ENCODE results near the gene UBE2Q1.
"Not testable (repeated sequence)": the region's sequence is repeated elsewhere in the genome, so short reads cannot be mapped to it uniquely, and the experiment has no call there.

Gene UBE2Q1

DNA sequence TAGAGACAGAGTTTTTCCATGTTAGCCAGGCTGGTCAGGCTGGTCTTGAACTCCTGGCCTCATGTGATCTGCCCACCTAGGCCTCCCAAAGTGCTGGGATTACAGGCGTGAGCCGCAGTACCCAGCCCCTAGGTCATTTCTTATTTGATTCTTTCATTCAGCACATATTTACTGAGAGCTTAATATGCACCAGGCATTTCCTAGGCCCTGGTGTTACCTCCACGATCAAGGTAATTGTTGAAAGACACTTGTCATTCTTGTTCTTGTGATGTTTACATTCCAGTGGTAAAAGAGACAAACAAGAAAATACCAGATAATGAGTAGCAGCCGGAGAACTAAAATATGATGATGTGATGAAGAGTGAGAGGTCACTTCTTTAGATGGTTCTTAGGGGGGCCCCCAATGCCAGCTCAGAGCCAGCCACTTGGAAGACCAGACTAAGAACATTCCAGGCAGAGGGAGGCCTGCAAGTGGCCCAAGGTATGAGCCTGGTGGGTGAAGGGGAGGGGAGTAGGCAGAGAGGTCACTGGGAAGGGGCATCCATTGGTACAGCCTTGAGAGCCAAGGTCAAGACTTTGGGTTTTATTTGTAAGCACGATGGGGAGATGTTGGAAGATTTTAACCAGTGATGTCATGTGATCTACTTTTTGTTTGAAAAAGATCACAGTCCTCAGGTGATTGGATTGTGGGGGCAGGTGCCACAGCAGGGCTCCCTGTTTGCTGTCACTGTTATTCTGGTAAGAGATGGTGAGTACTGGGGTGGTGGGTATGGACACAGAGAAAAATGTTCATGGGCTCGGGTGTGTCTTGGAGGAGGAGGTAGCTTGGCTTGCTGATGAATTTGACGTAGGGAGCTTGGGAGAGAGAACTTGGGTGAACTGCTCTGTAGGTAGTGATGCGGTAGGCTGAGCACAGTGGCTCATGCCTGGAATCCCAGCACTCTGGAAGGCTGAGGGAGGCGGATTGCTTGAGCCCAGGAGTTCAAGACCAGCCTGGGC, 18.7 kb downstream of the UBE2Q1 start:
- H3K27ac ChIP-seq: no peak overlapping the region
- TF ChIP-seq, protein P1, sequence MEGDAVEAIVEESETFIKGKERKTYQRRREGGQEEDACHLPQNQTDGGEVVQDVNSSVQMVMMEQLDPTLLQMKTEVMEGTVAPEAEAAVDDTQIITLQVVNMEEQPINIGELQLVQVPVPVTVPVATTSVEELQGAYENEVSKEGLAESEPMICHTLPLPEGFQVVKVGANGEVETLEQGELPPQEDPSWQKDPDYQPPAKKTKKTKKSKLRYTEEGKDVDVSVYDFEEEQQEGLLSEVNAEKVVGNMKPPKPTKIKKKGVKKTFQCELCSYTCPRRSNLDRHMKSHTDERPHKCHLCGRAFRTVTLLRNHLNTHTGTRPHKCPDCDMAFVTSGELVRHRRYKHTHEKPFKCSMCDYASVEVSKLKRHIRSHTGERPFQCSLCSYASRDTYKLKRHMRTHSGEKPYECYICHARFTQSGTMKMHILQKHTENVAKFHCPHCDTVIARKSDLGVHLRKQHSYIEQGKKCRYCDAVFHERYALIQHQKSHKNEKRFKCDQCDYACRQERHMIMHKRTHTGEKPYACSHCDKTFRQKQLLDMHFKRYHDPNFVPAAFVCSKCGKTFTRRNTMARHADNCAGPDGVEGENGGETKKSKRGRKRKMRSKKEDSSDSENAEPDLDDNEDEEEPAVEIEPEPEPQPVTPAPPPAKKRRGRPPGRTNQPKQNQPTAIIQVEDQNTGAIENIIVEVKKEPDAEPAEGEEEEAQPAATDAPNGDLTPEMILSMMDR (conservative IDR thresholded peaks at IDR 0.05): no peak
- no peak for TF ChIP-seq ZFX (IDR thresholded peaks at IDR 0.05)

DNA sequence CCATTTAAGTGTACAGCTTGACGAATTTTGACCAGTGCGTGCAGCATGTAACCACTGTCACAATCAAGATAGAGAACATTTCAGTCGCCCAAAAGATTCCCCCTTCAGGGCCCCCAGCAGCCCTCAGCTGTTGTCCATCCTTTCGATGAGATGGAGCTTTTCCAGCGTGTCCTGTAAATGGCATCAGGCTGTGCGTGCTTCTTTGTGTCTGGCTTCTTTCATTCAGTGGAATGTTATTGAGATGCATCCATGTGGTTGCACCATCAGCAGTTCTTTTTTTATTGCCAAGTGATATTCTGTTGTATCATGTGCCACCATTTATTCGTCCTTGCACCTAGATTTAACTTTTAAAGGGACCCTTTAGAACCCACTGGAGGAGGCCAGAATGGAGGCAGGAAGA, 21.9 kb downstream of the UBE2Q1 start:
- no peak overlapping the region for H3K27ac ChIP-seq
- no peak for TF ChIP-seq ZFX (IDR thresholded peaks at IDR 0.05)
- TF ChIP-seq, protein P1 (conservative IDR thresholded peaks at IDR 0.05): no peak

DNA sequence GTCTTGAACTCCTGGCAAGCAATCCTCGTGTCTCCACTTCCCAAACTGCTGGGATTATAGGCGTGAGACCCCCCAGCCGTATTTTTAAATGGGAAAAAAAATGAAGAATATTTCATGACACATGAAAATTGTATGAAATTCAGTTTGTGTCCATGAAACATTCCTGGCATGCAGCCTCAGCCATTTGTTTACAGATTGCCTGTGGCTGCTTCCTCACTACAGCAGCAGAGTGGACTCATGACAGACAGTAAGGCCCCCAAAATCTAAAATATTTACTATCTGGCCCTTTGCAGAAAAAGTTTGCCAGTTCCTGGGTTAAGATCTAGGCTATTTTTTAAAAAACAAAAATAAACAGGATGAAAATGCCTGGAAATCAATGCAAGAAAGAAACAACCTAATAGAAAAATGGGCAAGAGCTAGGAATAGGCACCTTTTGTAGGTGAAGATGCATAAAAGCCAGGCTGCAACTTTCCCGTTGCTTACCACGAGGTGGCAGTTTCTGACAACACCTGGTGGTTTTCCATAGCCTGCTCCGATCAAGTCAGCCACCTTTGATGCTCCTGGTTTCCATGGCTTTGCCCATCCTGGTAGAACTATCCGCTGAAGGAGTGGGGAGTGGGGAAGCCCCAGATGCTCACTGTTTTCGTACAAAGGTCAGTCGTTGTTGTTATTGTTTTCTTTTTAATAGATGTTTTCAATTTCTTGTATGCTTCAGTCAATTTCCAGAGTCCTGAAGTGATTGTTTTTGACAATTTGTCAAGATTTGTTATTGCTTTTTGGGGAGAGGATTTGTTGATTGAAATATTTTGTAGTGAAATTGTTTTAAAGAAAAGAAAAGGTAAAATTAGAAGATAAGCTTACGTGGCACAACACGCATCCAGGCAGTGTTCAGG, 24.3 kb downstream of the UBE2Q1 start:
- no peak for TF ChIP-seq ZFX (IDR thresholded peaks at IDR 0.05)
- TF ChIP-seq, protein P1 (conservative IDR thresholded peaks at IDR 0.05): peak; percentile 88
- H3K27ac ChIP-seq: no peak overlapping the region

DNA sequence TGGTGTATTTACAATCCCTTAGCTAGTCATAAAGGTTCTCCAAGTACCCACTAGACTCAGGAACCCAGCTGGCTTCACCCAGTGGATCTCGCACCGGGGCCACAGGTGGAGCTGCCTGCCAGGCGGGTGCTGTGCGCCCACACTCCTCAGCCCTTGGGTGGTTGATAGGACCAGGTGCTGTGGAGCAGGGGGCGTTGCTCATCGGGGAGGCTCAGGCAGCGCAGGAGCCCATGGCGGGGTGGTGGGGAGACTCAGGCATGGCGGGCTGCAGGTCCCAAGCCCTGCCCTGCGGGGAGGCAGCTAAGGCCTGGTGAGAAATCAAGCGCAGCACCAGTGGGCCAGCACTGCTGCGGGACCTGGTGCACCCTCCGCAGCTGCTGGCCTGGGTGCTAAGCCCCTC, 26.5 kb downstream of the UBE2Q1 start:
- not testable (repeated sequence) for H3K27ac ChIP-seq

DNA sequence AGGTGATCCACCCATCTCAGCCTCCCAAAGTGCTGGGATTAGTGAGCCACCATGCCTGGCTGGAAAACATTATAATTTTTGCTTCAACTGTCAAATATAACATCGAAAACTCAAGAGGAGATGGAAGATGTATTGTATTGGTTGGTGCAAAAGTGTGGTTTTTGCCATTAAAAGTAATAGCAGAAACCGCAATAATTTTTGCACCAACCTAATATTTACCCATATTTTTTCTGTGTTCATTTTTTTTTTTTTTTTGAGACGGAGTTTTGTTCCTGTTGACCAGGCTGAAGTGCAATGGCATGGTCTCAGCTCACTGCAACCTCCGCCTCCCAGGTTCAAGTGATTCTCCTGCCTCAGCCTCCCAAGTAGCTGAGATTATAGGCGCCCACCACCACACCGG, 29.2 kb downstream of the UBE2Q1 start:
- no peak for TF ChIP-seq ZFX (IDR thresholded peaks at IDR 0.05)
- TF ChIP-seq, protein P1 (conservative IDR thresholded peaks at IDR 0.05): no peak
- H3K27ac ChIP-seq: no peak overlapping the region

DNA sequence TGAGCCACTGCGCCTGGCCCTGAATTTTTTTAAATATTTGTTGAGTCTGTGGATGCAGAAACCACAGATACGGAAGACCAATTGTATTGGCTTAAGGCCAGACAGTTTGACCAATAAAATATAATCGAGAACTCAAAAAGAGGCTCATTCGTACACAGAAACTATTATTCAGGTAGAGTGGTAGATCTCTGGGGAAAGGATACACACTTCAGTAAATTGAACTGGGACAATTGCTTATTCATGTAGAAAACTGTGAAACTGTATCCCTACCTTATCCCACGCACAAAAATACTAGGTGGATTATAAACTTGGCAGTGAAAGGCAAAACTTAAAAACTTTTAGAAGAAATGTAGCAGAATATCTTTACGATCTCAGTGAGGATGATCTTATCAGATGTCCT, 31.3 kb downstream of the UBE2Q1 start:
- TF ChIP-seq, protein P1 (conservative IDR thresholded peaks at IDR 0.05): no peak
- no peak for TF ChIP-seq ZFX (IDR thresholded peaks at IDR 0.05)
- H3K27ac ChIP-seq: no peak overlapping the region

DNA sequence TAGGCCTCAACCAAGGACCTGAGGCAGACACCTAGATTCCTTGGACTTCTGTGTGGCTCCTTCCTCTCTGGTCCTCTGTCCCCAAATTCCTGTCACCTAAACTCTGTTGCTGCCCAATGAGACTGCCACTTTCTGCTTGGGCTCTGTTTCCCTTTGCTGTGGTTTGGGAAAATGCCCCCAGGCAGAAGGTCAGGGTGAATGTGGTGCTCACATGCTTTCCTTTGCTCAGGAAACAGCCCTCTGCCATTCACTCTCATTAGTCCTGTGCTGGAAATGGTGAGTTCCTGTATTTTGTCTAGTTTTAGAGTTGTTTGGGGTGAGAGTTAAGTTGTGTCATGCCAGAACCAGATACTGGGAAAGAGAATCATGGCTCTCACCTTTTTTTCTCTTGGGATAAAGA, 33.6 kb downstream of the UBE2Q1 start:
- H3K27ac ChIP-seq: no peak overlapping the region
- TF ChIP-seq, protein P1 (conservative IDR thresholded peaks at IDR 0.05): no peak
- no peak for TF ChIP-seq ZFX (IDR thresholded peaks at IDR 0.05)

All from C4-2B (cell line).